ENCODE measurements around the gene EIF4E3.

- TF ChIP-seq POLR2A (IDR thresholded peaks at IDR 0.05) (no peak), POLR2AphosphoS5 (IDR thresholded peaks at IDR 0.05) (no peak), CTCF (IDR thresholded peaks at IDR 0.05) (no peak)
Observed at GRCh38 chr3:71659864-71660591, 65.2 kb downstream of the EIF4E3 start.
